T-helper 1 cell treated with Interleukin-12 subunit alpha and Interleukin-12 subunit beta and Interleukin-4 antibody, amounts not matched to agents 30 ng/mL and 1 ng/mL, for 36 hours (primary cell): ENCODE data around the gene BCL11A. TPM values are rescaled to one million over a fixed set of nuclear protein-coding genes. Genes with fewer than 3 reads are reported as not detected.
"Not testable (repeated sequence)": the region's sequence is repeated elsewhere in the genome, so short reads cannot be mapped to it uniquely, and the experiment has no call there.

Source experiments
- intact Hi-C: fragments of 100-400 bp; cut with micrococcal nuclease; formaldehyde crosslinking; loops from one replicate; pipeline ENCODE4 v1.15.1; 2024
- total RNA-seq: library from RNA; stranded (reverse); gene quantifications from 2 replicates; pipeline ENCODE4 v1.2.3, GENCODE V29; 2022

The BCL11A gene
- total RNA-seq, 1 donor from 2014 or later = not detected

- intact Hi-C loops = no loop called here
Observed at GRCh38 chr2:60438653-60439052, 114.8 kb downstream of the BCL11A start.

GRCh38 chr2:60438131-60438530 lies 115.3 kb downstream of the BCL11A start:
- intact Hi-C loops = no loop called here

GRCh38 chr2:60437080-60437696 lies 116.3 kb downstream of the BCL11A start:
- intact Hi-C loops = no loop called here

- intact Hi-C loops = no loop called here
Observed at GRCh38 chr2:60433018-60433596, 120.3 kb downstream of the BCL11A start.

- intact Hi-C loops = no loop called here
Observed at GRCh38 chr2:60432035-60432601, 121.3 kb downstream of the BCL11A start.

- intact Hi-C loops = no loop called here
Observed at GRCh38 chr2:60429681-60430080, 123.8 kb downstream of the BCL11A start.

- intact Hi-C loops = no loop called here
Observed at GRCh38 chr2:60426880-60427279, 126.6 kb downstream of the BCL11A start.

- intact Hi-C loops = no loop called here
Observed at GRCh38 chr2:60426341-60426740, 127.1 kb downstream of the BCL11A start.

- intact Hi-C loops = no loop called here
Observed at GRCh38 chr2:60424233-60424632, 129.2 kb downstream of the BCL11A start.

GRCh38 chr2:60423505-60423904 lies 129.9 kb downstream of the BCL11A start:
- intact Hi-C loops = no loop called here

GRCh38 chr2:60422826-60423483 lies 130.5 kb downstream of the BCL11A start:
- intact Hi-C loops = no loop called here

- intact Hi-C loops = not testable (repeated sequence)
Observed at GRCh38 chr2:60417210-60417609, 136.2 kb downstream of the BCL11A start.

- intact Hi-C loops = no loop called here
Observed at GRCh38 chr2:60416221-60417008, 137.0 kb downstream of the BCL11A start.

- intact Hi-C loops = no loop called here
Observed at GRCh38 chr2:60415814-60416213, 137.6 kb downstream of the BCL11A start.

GRCh38 chr2:60414495-60415138 lies 138.8 kb downstream of the BCL11A start:
- intact Hi-C loops = no loop called here

- intact Hi-C loops = no loop called here
Observed at GRCh38 chr2:60413814-60414168, 139.7 kb downstream of the BCL11A start.

- intact Hi-C loops = no loop called here
Observed at GRCh38 chr2:60413069-60413813, 140.2 kb downstream of the BCL11A start.

- intact Hi-C loops = no loop called here
Observed at GRCh38 chr2:60412620-60413019, 140.8 kb downstream of the BCL11A start.

GRCh38 chr2:60412027-60412426 lies 141.4 kb downstream of the BCL11A start:
- intact Hi-C loops = no loop called here

GRCh38 chr2:60411295-60411694 lies 142.2 kb downstream of the BCL11A start:
- intact Hi-C loops = no loop called here
